B cell (primary cell): ENCODE data around the gene KARS1. TPM values are rescaled to one million over a fixed set of nuclear protein-coding genes. Genes with fewer than 3 reads are reported as not detected.

ENCODE experiments used
- ATAC-seq: fragments of 200-7000 bp; cut with Tn5 transposase; one replicate; pipeline ENCODE4 v1.10.0; 2021; ENCODE audit warnings: low read depth, mild to moderate bottlenecking, moderate number of reproducible peaks, moderate library complexity
- CTCF ChIA-PET: fragments of 350-600 bp; sonication (Branson Sonifier 250); formaldehyde crosslinking; loops from one replicate; lab custom pipeline; 2021; ENCODE audit warnings: antibody characterized with exemption, inconsistent platforms; lab: Charles Lee
- POLR2A ChIA-PET: fragments of 350-600 bp; sonication (Branson Sonifier 250); formaldehyde crosslinking; loops from one replicate; lab custom pipeline; 2021; ENCODE audit warnings: antibody characterized with exemption; lab: Charles Lee
- DNase-seq: peaks from one replicate; pipeline ENCODE4 v3.0.0; 2013
- H2AFZ ChIP-seq: 2 replicates; pipeline ENCODE4 v1.6.1; 2012; ENCODE audit warnings: mild to moderate bottlenecking, low read depth, low read length; ENCODE audit not compliant: insufficient read depth, poor library complexity, severe bottlenecking
- H3K27ac ChIP-seq, 2 donors: 1 replicate in 1 of 2; 2 replicates in 1 of 2; pipeline ENCODE4 v1.5.1; 2012 to 2013; ENCODE audit warnings: low read length in 2 of 2, mild to moderate bottlenecking in 2 of 2, moderate library complexity in 1 of 2
- H3K27me3 ChIP-seq, 4 experiments: fragments of 200-600 bp in 1 of 4; sonication (generic) in 1 of 4; replicated peaks in 1 of 4; 1 replicate in 2 of 4; 2 replicates in 2 of 4; pipeline versions ENCODE4 v1.6.1 to v1.7.0; 2013 to 2016; ENCODE audit warnings: low read length in 3 of 4, mild to moderate bottlenecking in 2 of 4, mixed read lengths in 1 of 4, moderate library complexity in 1 of 4; ENCODE audit not compliant: insufficient read depth in 4 of 4, control insufficient read depth in 3 of 4; ENCODE audit errors: control extremely low read depth in 1 of 4
- H3K36me3 ChIP-seq, 2 experiments: replicated peaks in 1 of 2; 1 replicate in 1 of 2; 2 replicates in 1 of 2; pipeline versions ENCODE4 v1.6.1 to v1.7.1; 2013; ENCODE audit warnings: low read length in 1 of 2; ENCODE audit not compliant: insufficient read depth in 2 of 2, control insufficient read depth in 1 of 2; ENCODE audit errors: control extremely low read depth in 1 of 2, extremely low read depth in 1 of 2
- H3K4me1 ChIP-seq, 2 donors: fragments of 200-600 bp in 1 of 2; sonication (generic) in 1 of 2; 1 replicate in 1 of 2; 2 replicates in 1 of 2; pipeline versions ENCODE4 v1.5.1 to v1.6.1; 2013 to 2017; ENCODE audit warnings: low read length in 2 of 2; ENCODE audit not compliant: control insufficient read depth in 2 of 2, insufficient read depth in 2 of 2
- H3K4me2 ChIP-seq: replicated peaks from 2 replicates; pipeline ENCODE3; 2012; ENCODE audit warnings: mild to moderate bottlenecking, low read depth, low read length; ENCODE audit not compliant: poor library complexity, severe bottlenecking
- H3K4me3 ChIP-seq, 5 experiments: fragments of 200-600 bp in 1 of 5; sonication (generic) in 1 of 5; 1 replicate in 3 of 5; 2 replicates in 2 of 5; pipeline versions ENCODE4 v1.5.1 to v1.7.0; 2011 to 2016; ENCODE audit warnings: low read length in 4 of 5, mild to moderate bottlenecking in 4 of 5, low read depth in 2 of 5, control low read depth in 1 of 5, moderate library complexity in 1 of 5; ENCODE audit not compliant: insufficient read depth in 1 of 5; ENCODE audit errors: control extremely low read depth in 1 of 5, extremely low read depth in 1 of 5
- H3K79me2 ChIP-seq: fragments of 200-600 bp; sonication (generic); one replicate; pipeline ENCODE4 v1.6.0; 2016; ENCODE audit warnings: low read length; ENCODE audit not compliant: control insufficient read depth, insufficient read depth
- H3K9ac ChIP-seq: fragments of 200-600 bp; sonication (generic); 2 replicates; pipeline ENCODE4 v1.6.1; 2017; ENCODE audit warnings: mild to moderate bottlenecking, low read length, moderate library complexity
- H3K9me3 ChIP-seq, 3 donors: one replicate each; pipeline versions ENCODE4 v1.6.1 to v1.7.1; 2013; ENCODE audit warnings: low read length in 2 of 3; ENCODE audit not compliant: control insufficient read depth in 2 of 3, insufficient read depth in 1 of 3; ENCODE audit errors: control extremely low read depth in 1 of 3
- H4K20me1 ChIP-seq: 2 replicates; pipeline ENCODE4 v1.6.0; 2012; ENCODE audit warnings: mild to moderate bottlenecking, low read length; ENCODE audit not compliant: insufficient read depth, control insufficient read depth, poor library complexity, severe bottlenecking
- H3K27ac Mint-ChIP-seq: one replicate; pipeline ENCODE4 v1.8.0; 2021; ENCODE audit warnings: mixed read lengths
- H3K27me3 Mint-ChIP-seq: one replicate; pipeline ENCODE4 v1.8.0; 2021; ENCODE audit warnings: mixed read lengths
- H3K4me1 Mint-ChIP-seq: one replicate; pipeline ENCODE4 v1.8.0; 2021; ENCODE audit warnings: mixed read lengths
- H3K4me3 Mint-ChIP-seq: one replicate; pipeline ENCODE4 v1.8.0; 2021; ENCODE audit warnings: mixed read lengths
- H3K9me3 Mint-ChIP-seq: one replicate; pipeline ENCODE4 v1.8.0; 2022; ENCODE audit warnings: mixed read lengths; ENCODE audit not compliant: insufficient read depth
- EZH2 ChIP-seq: IDR thresholded peaks from 2 replicates; pipeline ENCODE4 v1.6.1; 2012; ENCODE audit warnings: borderline replicate concordance, low read depth, mild to moderate bottlenecking, moderate library complexity, low read length; ENCODE audit not compliant: insufficient read depth, poor library complexity, severe bottlenecking
- WGBS: methylation state at CpG from one replicate; pipeline ENCODE4 v1.1.5; 2013; ENCODE audit warnings: missing lambda C conversion rate; ENCODE audit not compliant: insufficient coverage; 5-methylcytosine and 5-hydroxymethylcytosine counted together
- intact Hi-C: fragments of 100-400 bp; cut with micrococcal nuclease; formaldehyde crosslinking; loops from one replicate; pipeline ENCODE4 v1.10.0; 2022
- polyA minus RNA-seq: library from RNA; depleted of rRNA, polyadenylated mRNA; stranded (reverse); fragments of >200 nt; gene quantifications from 2 replicates; pipeline ENCODE4 v1.2.3, GENCODE V29; 2012
- polyA plus RNA-seq: library from polyadenylated mRNA; depleted of rRNA; stranded (reverse); fragments of >200 nt; gene quantifications from 2 replicates; pipeline ENCODE4 v1.2.3, GENCODE V29; 2012
- total RNA-seq, 2 donors: library from RNA; stranded (reverse); fragments of 120-200 nt in 1 of 2; gene quantifications; 1 replicate in 1 of 2; 2 replicates in 1 of 2; pipeline versions ENCODE4 v1.2.3 to v1.2.4, GENCODE V29; 2013 to 2022
- TF ChIP-seq, protein P1 (sequence below): fragments of 200-600 bp; IDR thresholded peaks from one replicate; pipeline ENCODE4 v1.8.0; 2022; ENCODE audit warnings: antibody characterized with exemption, mild to moderate bottlenecking

KARS1 gene
- total RNA-seq (102 and 114 TPM in 2 replicates), polyA plus RNA-seq (70.7 and 72.4 TPM in 2 replicates), polyA minus RNA-seq (71.8 and 74.9 TPM in 2 replicates)
- total RNA-seq (2013): 136 TPM

GRCh38 chr16:75647492-75648264, at the start of gene KARS1, which contains the start of gene TERF2IP:
KARS1 (minus strand) TSS chr16:75647665; CDS start chr16:75647639, 26 bp downstream.
TERF2IP (plus strand) TSS chr16:75647773; CDS start chr16:75647883, 110 bp downstream.
- ATAC-seq (peak; percentile 85), DNase-seq (peak; percentile 96)
- peak within 1 kb of the TSS; percentile 88 for H2AFZ ChIP-seq
- TF ChIP-seq, protein P1, sequence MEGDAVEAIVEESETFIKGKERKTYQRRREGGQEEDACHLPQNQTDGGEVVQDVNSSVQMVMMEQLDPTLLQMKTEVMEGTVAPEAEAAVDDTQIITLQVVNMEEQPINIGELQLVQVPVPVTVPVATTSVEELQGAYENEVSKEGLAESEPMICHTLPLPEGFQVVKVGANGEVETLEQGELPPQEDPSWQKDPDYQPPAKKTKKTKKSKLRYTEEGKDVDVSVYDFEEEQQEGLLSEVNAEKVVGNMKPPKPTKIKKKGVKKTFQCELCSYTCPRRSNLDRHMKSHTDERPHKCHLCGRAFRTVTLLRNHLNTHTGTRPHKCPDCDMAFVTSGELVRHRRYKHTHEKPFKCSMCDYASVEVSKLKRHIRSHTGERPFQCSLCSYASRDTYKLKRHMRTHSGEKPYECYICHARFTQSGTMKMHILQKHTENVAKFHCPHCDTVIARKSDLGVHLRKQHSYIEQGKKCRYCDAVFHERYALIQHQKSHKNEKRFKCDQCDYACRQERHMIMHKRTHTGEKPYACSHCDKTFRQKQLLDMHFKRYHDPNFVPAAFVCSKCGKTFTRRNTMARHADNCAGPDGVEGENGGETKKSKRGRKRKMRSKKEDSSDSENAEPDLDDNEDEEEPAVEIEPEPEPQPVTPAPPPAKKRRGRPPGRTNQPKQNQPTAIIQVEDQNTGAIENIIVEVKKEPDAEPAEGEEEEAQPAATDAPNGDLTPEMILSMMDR: no peak
- no peak for TF ChIP-seq EZH2
- peak within 1 kb of the TSS; percentile 99 for H3K27ac Mint-ChIP-seq
- no peaks in the 10 kb centered on the region for H3K27me3 ChIP-seq
- intact Hi-C loops: loop anchor here (1.0 to 5.0 kb wide), 12 partner anchors 24 to 980 kb away; partner anchors contain the start of genes ADAT1, CFDP1, GABARAPL2 and RFWD3
- peaks cover 54 to 55% of the 10 kb centered on the region in 2 donors for H3K4me1 ChIP-seq
- H4K20me1 ChIP-seq: peaks cover 38% of the 10 kb centered on the region
- no peaks in the 10 kb centered on the region for H3K9me3 Mint-ChIP-seq
- peak within 1 kb of the TSS; percentile 97 for H3K4me3 Mint-ChIP-seq
- H3K4me3 ChIP-seq: peak within 1 kb of the TSS; percentile 73 to 96 (median 85)
- CTCF ChIA-PET: interaction anchor here (0.8 to 5.5 kb wide), 13 partner anchors 12 to 448 kb away, joined by 3 to 60 read pairs (median 5); partner anchors contain the start of genes ADAT1, CFDP1 and TMEM170A
- peaks cover 15 to 28% of the 10 kb centered on the region in 2 experiments for H3K36me3 ChIP-seq
- under 1% methylated on average over 76 of the region's 76 CpGs for WGBS
- H3K9ac ChIP-seq: peak within 1 kb of the TSS; percentile 93
- H3K4me2 ChIP-seq: peak within 1 kb of the TSS; percentile 85
- peak within 1 kb of the TSS; percentile 85 to 87 for H3K27ac ChIP-seq
- POLR2A ChIA-PET: interaction anchor here (0.6 to 2.8 kb wide), 10 partner anchors 15 to 981 kb away, joined by 3 to 15 read pairs (median 4); partner anchors contain the start of genes ADAT1, CFDP1, GABARAPL2 and RFWD3
- H3K27me3 Mint-ChIP-seq: no peaks in the 10 kb centered on the region
- peaks cover 88% of the 10 kb centered on the region for H3K79me2 ChIP-seq
- peaks cover 53% of the 10 kb centered on the region for H3K4me1 Mint-ChIP-seq
- H3K9me3 ChIP-seq: no peaks in the 10 kb centered on the region
